Activated CD4-positive, alpha-beta memory T cell treated with anti-CD3 and anti-CD28 coated beads for 36 hours (primary cell): Measurements from ENCODE around the gene CCDC187. TPM values are rescaled to one million over a fixed set of nuclear protein-coding genes. Genes with fewer than 3 reads are reported as not detected.
A peak's percentile ranks its signal among the peaks of the same experiment; 100 is the strongest.

Source experiments
- CTCF ChIA-PET: fragments of 350-600 bp; sonication (Branson Sonifier 250); formaldehyde crosslinking; loops from one replicate; lab custom pipeline; 2021; ENCODE audit warnings: antibody characterized with exemption, inconsistent platforms; lab: Charles Lee
- POLR2A ChIA-PET: fragments of 350-600 bp; sonication (Branson Sonifier 250); formaldehyde crosslinking; loops from one replicate; lab custom pipeline; 2021; ENCODE audit warnings: antibody characterized with exemption; lab: Charles Lee
- DNase-seq: peaks from one replicate; pipeline ENCODE4 v3.0.0-alpha.2; 2020
- H3K27ac Mint-ChIP-seq: one replicate; pipeline ENCODE4 v1.8.0; 2021; ENCODE audit warnings: mixed read lengths
- H3K27me3 Mint-ChIP-seq: one replicate; pipeline ENCODE4 v1.8.0; 2021; ENCODE audit warnings: mixed read lengths
- H3K36me3 Mint-ChIP-seq: one replicate; pipeline ENCODE4 v1.8.0; 2021; ENCODE audit warnings: mixed read lengths
- H3K4me1 Mint-ChIP-seq: one replicate; pipeline ENCODE4 v1.8.0; 2021; ENCODE audit warnings: low read depth, mixed read lengths
- H3K4me3 Mint-ChIP-seq: one replicate; pipeline ENCODE4 v1.8.0; 2021; ENCODE audit warnings: mild to moderate bottlenecking, mixed read lengths
- H3K9me3 Mint-ChIP-seq: one replicate; pipeline ENCODE4 v1.8.0; 2021; ENCODE audit warnings: mixed read lengths
- intact Hi-C: fragments of 100-400 bp; cut with micrococcal nuclease; formaldehyde crosslinking; loops from one replicate; pipeline ENCODE4 v1.15.1; 2023
- total RNA-seq, 2 experiments: library from RNA; stranded (reverse); gene quantifications; one replicate each; pipeline ENCODE4 v1.2.3, GENCODE V29; 2021

The CCDC187 gene
- total RNA-seq, 2 experiments from 2014 or later, result not detected

DNA sequence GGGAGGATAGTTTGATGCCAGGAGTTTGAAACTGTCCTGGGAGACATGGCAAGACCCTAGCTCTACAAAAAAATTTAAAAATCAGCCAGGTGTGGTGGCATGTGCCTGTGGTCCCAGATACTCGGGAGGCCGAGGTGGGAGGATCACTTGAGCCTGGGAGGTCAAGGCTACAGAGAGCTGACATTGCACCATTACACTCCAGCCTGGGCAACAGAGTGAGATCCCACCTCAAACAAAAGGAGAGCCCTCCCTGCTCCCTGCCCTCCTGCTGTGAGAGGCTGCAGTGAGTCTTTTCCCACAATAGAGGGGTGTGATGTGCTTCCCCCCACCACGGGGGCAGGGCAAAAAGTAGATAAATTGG lies 10.1 kb upstream of the CCDC187 start:
- Mint-ChIP-seq H3K27me3 (no peaks in the 10 kb centered on the region), H3K9me3 (peaks cover 16% of the 10 kb centered on the region), H3K36me3 (no peaks in the 10 kb centered on the region), H3K27ac (no peak overlapping the region), H3K4me3 (no peak overlapping the region), H3K4me1 (no peaks in the 10 kb centered on the region)
- ChIA-PET POLR2A (no interaction called here), CTCF (interaction anchor here (2.0 kb wide), 1 partner anchor 49 kb away, joined by 10 read pairs; the partner anchor contains the start of gene DNLZ)
- intact Hi-C loops, result no loop called here
- DNase-seq, result no peak

DNA sequence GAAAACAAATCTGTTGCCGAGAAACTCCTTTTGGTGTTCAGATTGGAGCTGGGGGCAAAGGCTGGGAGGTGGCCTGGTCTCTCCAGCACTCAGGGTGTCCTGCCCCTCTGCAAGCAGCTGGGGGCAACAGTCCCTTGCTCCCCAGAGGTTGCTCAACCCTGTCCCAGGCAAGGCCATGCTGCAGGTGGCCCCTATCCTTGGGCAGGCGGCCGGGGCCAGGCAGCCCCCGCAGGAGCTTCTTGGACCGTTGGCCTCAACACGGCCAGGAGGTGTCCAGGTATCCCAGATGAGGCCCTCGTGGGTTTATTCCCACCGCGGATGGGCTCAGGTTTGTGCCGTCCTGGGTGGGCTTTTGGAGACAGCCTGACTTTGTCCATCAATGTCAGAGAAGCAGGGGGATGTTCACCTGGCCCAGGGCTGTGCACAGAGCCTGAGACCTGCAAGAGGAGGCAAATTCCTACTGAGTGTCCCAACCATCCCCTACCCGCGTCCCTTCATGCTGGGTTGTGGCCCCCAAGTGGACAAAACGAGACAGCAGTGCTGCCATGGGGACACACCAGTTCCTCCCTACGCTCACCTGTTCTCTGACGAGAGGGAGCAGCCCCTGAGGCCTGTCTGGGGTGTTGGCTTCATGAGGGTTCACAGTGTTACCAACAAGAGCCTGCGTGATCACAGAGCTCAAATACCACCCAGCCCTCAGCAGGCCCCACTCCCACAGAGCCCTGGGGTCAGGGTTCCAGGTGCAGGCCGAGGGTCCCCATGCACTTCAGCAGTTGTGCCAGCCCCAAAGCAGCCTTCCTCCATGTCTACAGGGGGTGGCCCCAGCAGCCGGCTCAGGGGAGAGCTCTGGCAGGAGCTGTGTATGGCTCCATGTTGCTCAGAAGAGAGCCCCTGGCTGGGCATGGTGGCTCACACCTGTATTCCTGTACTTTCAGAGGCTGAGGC lies 9.5 kb upstream of the CCDC187 start:
- CTCF ChIA-PET, result interaction anchor here (0.6 to 2.0 kb wide), 5 partner anchors 45 to 344 kb away, joined by 3 to 10 read pairs (median 5); partner anchors contain the start of gene DNLZ
- intact Hi-C loops, result no loop called here
- Mint-ChIP-seq H3K4me1 (no peaks in the 10 kb centered on the region), H3K27me3 (no peaks in the 10 kb centered on the region), H3K27ac (no peak overlapping the region), H3K9me3 (peaks cover 16% of the 10 kb centered on the region), H3K36me3 (no peaks in the 10 kb centered on the region), H3K4me3 (no peak overlapping the region)
- no peak for DNase-seq
- POLR2A ChIA-PET, result no interaction called here

DNA sequence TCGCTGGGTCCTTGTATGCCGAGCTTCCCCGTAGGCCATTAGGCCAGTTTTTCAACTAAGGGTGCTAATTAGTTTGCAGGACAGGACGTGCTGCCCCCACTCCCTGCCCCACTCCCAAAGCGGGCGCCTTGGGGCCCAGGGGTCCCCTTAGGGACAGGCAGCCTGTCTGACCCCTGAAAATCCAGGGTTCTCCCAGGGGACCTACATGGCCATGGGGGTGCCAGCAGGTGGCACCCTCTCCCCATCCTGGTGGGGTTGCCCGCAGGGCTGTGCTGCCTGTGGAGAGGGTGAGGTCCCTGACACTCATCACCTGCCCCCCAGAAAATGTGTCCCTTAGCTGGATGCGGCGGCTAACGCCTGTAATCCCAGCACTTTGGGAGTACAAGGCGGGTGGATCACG lies 8.5 kb upstream of the CCDC187 start:
- peak; percentile 60 for DNase-seq
- ChIA-PET CTCF (interaction anchor here (0.7 to 2.0 kb wide), 3 partner anchors 51 to 239 kb away, joined by 3 to 10 read pairs (median 6); partner anchors contain the start of gene DNLZ), POLR2A (no interaction called here)
- H3K9me3 Mint-ChIP-seq, result peaks cover 16% of the 10 kb centered on the region
- no peak overlapping the region for H3K4me3 Mint-ChIP-seq
- H3K27me3 Mint-ChIP-seq, result no peaks in the 10 kb centered on the region
- intact Hi-C loops, result no loop called here
- H3K4me1 Mint-ChIP-seq, result no peaks in the 10 kb centered on the region
- H3K27ac Mint-ChIP-seq, result no peak overlapping the region
- no peaks in the 10 kb centered on the region for H3K36me3 Mint-ChIP-seq

DNA sequence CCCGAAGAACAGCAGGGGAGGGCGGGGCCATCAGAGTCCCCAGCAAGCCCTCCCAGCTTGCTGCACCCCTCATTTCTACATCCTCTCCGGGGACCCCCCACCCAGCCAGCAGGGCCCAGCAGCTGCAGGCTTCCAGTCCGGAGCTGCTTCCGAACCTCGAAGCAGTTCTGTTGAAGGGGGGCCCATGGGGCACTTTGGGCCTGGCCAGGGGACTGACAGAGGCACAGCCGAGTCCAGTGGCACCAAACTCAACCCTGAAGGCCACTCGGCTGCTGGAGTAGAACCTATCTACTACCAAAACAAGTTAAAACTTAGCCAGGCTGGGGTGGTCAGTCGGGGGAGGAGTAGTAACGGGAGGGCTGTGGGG lies 8.1 kb upstream of the CCDC187 start:
- Mint-ChIP-seq H3K9me3 (peaks cover 16% of the 10 kb centered on the region), H3K36me3 (no peaks in the 10 kb centered on the region)

DNA sequence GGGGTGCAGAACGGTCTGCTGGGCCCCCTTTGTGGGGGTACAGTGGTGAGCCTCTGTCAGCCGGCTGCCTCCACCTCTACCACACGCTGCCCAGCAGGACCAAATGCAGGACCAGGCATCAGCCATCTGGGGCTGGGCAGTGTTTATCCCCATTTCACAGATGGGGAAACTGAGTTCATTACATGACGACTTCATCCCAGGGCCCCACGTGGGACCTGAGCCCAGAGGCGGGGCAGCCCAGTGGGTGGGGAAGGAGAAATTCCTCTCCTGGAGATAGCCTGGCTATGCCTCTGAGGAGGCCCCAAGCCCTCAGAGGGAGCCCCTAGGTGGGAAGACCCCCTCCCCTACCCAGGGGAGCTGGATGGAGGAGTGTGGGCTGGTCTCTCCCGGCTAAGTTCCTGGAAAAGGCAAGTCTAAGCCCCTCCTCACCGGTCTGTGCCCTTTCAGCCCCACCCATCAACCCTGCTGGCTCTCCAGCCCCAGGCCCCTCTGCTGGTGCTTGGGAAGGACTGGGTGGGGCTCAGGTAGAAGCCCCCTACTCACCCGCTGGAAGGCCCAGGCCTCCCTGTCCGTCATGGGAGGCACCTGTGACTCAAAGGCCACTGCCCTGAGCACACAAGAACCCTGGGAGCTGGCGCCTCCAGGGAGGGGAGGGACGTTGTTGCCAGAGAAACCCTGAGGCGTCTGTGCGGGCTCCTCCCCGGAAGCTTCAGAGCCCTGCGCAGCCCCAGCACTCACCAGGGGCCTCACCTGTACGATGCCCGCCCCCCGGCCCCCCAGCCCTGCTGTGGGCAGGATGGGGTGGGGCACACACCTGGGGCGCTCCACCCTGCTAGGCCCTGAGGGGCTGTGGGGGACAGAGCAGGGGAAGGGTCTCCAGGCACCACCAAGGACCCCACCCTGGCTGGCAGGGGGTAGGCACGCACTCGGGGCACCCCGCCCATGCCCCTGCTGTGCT lies 7.4 kb upstream of the CCDC187 start:
- Mint-ChIP-seq H3K27me3 (peaks cover 1% of the 10 kb centered on the region), H3K27ac (no peak overlapping the region), H3K4me3 (no peak overlapping the region), H3K36me3 (no peaks in the 10 kb centered on the region), H3K9me3 (peaks cover 16% of the 10 kb centered on the region), H3K4me1 (peaks cover 2% of the 10 kb centered on the region)
- intact Hi-C loops, result no loop called here
- DNase-seq, result peak; percentile 27
- ChIA-PET POLR2A (no interaction called here), CTCF (no interaction called here)

More for the DNA sequence above, 8.1 kb upstream of the CCDC187 start:
- Mint-ChIP-seq H3K27ac (no peak overlapping the region), H3K27me3 (no peaks in the 10 kb centered on the region), H3K4me1 (no peaks in the 10 kb centered on the region), H3K4me3 (no peak overlapping the region)
- ChIA-PET CTCF (no interaction called here), POLR2A (no interaction called here)
- DNase-seq, result no peak
- intact Hi-C loops, result no loop called here

DNA sequence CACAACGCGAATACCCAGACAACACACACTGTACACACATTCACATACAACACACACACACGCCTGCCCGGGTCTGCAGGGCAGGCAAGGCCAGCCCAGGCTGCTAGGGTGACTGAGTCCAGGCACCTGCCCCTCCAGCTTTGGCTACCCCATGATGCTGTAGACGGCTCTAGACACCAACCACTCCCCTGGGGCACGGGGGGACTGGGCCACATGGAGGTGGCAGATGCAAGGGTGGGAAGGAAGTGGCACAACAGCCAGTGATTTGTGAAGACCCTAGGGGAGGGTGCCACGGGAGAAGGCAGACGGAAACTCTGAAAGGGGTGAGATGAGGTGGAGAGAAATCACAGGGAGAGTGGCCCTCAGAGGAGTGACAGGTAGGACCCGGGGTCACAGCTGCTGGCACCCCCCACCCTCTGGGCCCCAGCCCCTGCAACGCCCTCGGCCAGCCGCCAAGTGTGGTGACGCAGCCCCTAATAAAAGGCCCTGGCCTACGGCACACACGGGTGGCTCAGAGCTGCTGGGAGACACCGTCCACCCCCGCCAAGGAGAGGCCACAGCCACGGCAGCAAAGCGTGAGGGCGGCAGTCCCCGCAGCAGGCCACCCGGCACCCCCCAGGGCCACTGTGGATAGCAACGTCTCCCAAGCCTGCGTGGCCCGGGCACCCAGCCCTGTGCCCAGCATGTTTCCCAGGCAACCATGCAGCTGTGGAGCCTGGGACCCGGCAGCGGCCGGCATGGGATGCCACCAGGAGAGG lies 6.6 kb upstream of the CCDC187 start:
- DNase-seq, result no peak
- ChIA-PET POLR2A (no interaction called here), CTCF (no interaction called here)
- no peak overlapping the region for H3K27ac Mint-ChIP-seq
- intact Hi-C loops, result no loop called here
- peaks cover 4% of the 10 kb centered on the region for H3K27me3 Mint-ChIP-seq
- H3K9me3 Mint-ChIP-seq, result peaks cover 12% of the 10 kb centered on the region
- no peak overlapping the region for H3K4me3 Mint-ChIP-seq
- no peaks in the 10 kb centered on the region for H3K36me3 Mint-ChIP-seq
- peaks cover 4% of the 10 kb centered on the region for H3K4me1 Mint-ChIP-seq

DNA sequence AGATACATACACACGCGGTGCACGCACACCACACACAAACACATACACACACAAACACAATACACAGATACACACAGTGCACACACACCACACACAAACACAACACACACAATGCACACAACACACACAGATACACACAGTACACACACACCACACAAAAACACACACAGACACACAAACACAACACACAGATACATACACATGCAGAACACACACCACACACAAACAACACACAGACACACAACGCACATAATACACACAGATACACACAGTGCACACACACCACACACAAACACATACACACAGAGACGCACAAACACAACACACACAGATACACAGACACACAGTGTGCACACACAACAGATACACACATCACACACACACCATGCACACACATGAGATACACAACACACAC lies 5.9 kb upstream of the CCDC187 start:
- Mint-ChIP-seq H3K4me1 (peaks cover 4% of the 10 kb centered on the region), H3K9me3 (peaks cover 5% of the 10 kb centered on the region), H3K4me3 (no peak overlapping the region), H3K27ac (no peak overlapping the region), H3K27me3 (peaks cover 6% of the 10 kb centered on the region), H3K36me3 (no peaks in the 10 kb centered on the region)
- intact Hi-C loops, result no loop called here
- no peak for DNase-seq
- ChIA-PET POLR2A (no interaction called here), CTCF (no interaction called here)

DNA sequence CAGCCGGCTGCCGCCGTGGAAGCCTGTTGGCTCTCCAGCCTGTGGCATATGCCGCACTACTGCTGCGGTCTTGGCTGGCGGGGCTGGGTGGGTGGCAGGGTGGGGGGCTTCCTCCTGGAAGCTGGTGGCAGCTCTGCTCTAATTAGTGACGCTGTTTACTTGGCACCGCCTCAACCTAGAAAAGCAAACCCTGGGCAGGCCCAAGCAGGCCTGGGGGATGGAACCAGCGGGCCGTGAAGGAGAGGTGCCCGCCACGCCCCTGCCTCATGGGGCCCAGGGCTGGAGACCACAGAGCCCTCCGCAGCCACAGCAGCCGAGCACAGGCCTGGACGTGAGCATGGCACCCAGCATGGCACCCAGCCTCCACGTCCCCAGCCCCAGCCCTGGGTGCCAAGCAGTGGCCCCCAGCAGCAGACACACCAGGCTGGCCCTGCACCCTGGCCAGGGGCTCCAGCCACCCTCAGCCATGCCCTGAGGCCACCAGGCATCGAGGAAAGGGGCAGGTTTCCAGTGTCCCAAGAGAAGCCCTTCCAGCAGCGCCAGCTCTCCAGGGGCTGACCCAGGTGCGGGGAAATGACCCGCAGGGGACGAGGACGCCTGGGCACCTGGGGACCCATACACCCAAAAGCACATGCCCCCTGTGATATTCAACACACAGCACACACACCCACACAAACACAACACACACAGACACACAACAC lies 5.4 kb upstream of the CCDC187 start:
- H3K9me3 Mint-ChIP-seq, result no peaks in the 10 kb centered on the region
- ChIA-PET CTCF (no interaction called here), POLR2A (no interaction called here)
- peaks cover 4% of the 10 kb centered on the region for H3K4me1 Mint-ChIP-seq
- H3K36me3 Mint-ChIP-seq, result no peaks in the 10 kb centered on the region
- intact Hi-C loops, result no loop called here
- H3K27me3 Mint-ChIP-seq, result peaks cover 6% of the 10 kb centered on the region
- H3K27ac Mint-ChIP-seq, result no peak overlapping the region
- no peak for DNase-seq
- no peak overlapping the region for H3K4me3 Mint-ChIP-seq

DNA sequence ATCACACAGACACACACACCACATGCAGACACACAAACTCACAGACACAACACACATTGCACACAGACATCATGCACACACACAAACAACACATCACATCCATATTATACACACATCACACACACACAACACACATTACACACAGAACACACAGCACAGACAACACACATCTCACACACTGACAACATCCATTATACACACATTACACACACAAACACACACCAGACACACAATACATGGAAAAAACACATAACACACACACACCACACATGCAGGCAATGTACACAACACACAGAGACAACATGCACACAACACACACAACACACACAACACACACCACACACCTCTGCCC lies 4.8 kb upstream of the CCDC187 start:
- DNase-seq, result no peak
- intact Hi-C loops, result no loop called here
- Mint-ChIP-seq H3K4me3 (no peak overlapping the region), H3K27me3 (peaks cover 6% of the 10 kb centered on the region), H3K36me3 (no peaks in the 10 kb centered on the region), H3K4me1 (peaks cover 4% of the 10 kb centered on the region), H3K9me3 (no peaks in the 10 kb centered on the region), H3K27ac (no peak overlapping the region)
- ChIA-PET POLR2A (no interaction called here), CTCF (no interaction called here)

DNA sequence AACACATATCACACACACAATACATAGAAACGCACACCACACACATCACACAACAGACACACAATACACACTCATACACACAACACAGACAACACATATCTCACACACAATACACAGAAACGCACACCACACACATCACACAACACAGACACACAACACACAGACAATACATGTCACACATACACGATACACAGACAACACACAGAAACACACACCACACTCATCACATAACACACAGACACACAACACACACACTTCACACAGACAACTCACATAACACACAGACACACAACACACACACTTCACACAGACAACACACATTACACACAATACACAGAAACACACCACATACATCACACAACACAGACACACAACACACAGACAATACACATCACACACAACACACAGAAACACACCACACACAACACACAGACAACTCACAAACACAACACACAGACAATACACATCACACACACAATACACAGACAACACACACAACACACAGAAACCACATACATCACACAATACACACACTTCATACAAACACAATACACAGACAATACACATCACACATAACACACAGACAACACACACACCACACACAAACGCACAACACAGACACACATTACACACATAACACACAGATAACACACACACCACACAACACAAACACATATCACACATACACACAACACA lies 4.3 kb upstream of the CCDC187 start:
- POLR2A ChIA-PET, result no interaction called here
- peaks cover 4% of the 10 kb centered on the region for H3K4me1 Mint-ChIP-seq
- H3K36me3 Mint-ChIP-seq, result no peaks in the 10 kb centered on the region
- peaks cover 6% of the 10 kb centered on the region for H3K27me3 Mint-ChIP-seq
- H3K9me3 Mint-ChIP-seq, result no peaks in the 10 kb centered on the region
- CTCF ChIA-PET, result no interaction called here
- no peak overlapping the region for H3K4me3 Mint-ChIP-seq
- intact Hi-C loops, result no loop called here
- no peak for DNase-seq
- H3K27ac Mint-ChIP-seq, result no peak overlapping the region

DNA sequence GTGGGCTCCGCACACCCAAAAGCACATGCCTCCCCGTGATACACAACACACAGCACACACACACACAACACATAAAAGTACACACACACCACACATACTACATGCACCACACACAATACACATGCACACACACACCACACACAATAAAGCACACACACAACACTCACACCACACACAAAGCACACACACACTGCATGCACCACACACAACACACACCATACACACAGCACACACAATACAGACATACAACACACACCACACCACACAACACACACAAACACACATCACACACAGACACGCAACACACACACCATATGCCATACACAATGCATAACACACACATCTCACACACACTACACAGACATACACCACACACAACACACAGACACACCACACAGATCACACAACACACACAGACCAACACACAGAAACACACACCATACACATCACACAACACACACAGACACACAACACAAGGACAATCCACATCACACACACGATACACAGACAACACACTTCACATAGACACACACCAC lies 3.4 kb upstream of the CCDC187 start:
- DNase-seq, result no peak
- no peak overlapping the region for H3K4me3 Mint-ChIP-seq
- no peaks in the 10 kb centered on the region for H3K9me3 Mint-ChIP-seq
- H3K4me1 Mint-ChIP-seq, result peaks cover 4% of the 10 kb centered on the region
- POLR2A ChIA-PET, result no interaction called here
- CTCF ChIA-PET, result no interaction called here
- intact Hi-C loops, result no loop called here
- H3K36me3 Mint-ChIP-seq, result no peaks in the 10 kb centered on the region
- H3K27me3 Mint-ChIP-seq, result peaks cover 6% of the 10 kb centered on the region
- H3K27ac Mint-ChIP-seq, result no peak overlapping the region
